Motor neuron (in vitro differentiated cells): ENCODE measurements around the gene ZNF44. TPM values are rescaled to one million over a fixed set of nuclear protein-coding genes. Genes with fewer than 3 reads are reported as not detected.
"Not testable (repeated sequence)": the region's sequence is repeated elsewhere in the genome, so short reads cannot be mapped to it uniquely, and the experiment has no call there.

ENCODE experiments used
- ATAC-seq, 8 experiments: fragments of 200-7000 bp; cut with Tn5 transposase; replicated peaks in 6 of 8; 2 replicates each; pipeline ENCODE4 v1.8.0; 2021; ENCODE audit warnings: mild to moderate bottlenecking in 8 of 8, moderate library complexity in 8 of 8
- H3K27ac ChIP-seq, 2 donors: fragments of 250-450 bp; sonication (Bioruptor Pico); 2 replicates each; pipeline ENCODE4 v1.9.0; 2021; ENCODE audit warnings: antibody characterized with exemption in 2 of 2, mild to moderate bottlenecking in 2 of 2, moderate library complexity in 1 of 2
- H3K4me1 ChIP-seq, 2 donors: fragments of 250-450 bp; sonication (Bioruptor Pico); replicated peaks in 1 of 2; 2 replicates each; pipeline ENCODE4 v1.6.1; 2021; ENCODE audit warnings: antibody characterized with exemption in 2 of 2, mild to moderate bottlenecking in 2 of 2, moderate library complexity in 1 of 2
- H3K4me3 ChIP-seq, 5 donors: fragments of 250-450 bp; sonication (Bioruptor Pico); 2 replicates each; pipeline ENCODE4 v1.9.0; 2021; ENCODE audit warnings: antibody characterized with exemption in 5 of 5, mild to moderate bottlenecking in 5 of 5, moderate library complexity in 4 of 5
- WGBS, 10 experiments: fragments of 450-650 bp; shearing (Covaris generic); methylation state at CpG; one replicate each; pipeline ENCODE4 v1.0.0; 2022; 5-methylcytosine and 5-hydroxymethylcytosine counted together
- in situ Hi-C, 9 experiments: fragments of 400-800 bp; cut with MboI; loops; one replicate each; pipeline ENCODE4 v1.15.0; 2021; ENCODE audit warnings: low sequenced_read_pairs in 9 of 9, low pct_unique_long_range_greater_than_20kb in 2 of 9; ENCODE audit not compliant: unreplicated experiment in 9 of 9
- total RNA-seq, 8 experiments: library from RNA; unstranded; fragments of 300-600 nt; gene quantifications; 2 replicates each; pipeline versions ENCODE4 v1.2.3 to v1.2.4, GENCODE V29; 2022

ZNF44 gene
- total RNA-seq, result 10 to 100 TPM in 6 of 8 experiments, 1 to 10 TPM in 2; 8.3 to 21.7 (median 16.2) TPM

DNA sequence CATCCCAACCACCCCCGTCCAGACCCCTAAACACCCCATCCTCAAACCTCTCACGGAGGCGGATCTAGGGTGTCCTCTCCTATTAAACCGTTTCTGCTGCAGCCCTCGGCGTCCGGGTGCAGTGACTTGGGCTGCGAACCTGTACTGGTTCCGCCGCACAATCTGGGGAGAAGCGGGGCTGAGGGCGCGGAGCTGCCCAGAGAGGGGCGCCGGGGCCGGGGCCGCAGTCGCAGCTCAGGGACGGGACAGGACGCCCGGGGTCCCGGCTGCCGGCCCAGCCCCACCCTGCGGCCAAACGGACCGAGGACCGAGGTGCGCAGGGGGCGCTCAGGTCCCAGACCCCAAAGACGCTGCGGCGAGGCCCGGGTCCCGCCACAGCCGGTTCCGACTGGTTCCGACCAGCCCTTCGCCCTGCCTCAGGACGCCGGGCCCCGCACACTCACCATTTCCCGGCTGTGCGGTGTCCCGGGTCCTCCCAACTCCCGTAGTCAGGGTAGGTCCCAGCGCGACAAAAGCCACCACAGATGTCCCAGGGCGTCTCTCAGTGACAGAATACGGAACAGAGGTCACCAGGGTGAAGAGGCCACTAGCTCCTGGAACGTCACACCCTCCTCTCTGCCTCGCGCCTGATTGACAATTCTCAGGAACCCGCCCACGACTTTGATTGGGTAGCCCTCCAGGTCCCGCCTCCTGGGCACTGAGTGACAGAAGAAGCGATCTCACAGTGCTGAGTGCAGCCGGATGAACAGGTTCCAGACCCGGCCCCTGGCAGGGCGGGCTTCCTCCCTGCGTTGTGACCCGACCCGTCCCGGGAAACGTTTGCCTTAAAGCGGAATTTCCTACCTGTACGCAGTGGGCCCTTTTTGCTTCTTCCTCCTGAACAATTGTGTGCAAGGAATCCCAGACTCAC is at the start of gene ZNF44:
Gene ZNF44 (minus strand): TSS at position 635 of the 910 bp plus-strand sequence. CDS start 189 bp downstream, at position 446.
- ATAC-seq, result peak; percentile 93 to 97 (median 96)
- in situ Hi-C loops, result no loop called here
- WGBS, 10 experiments, result 0 to 15% (median 0%) methylated on average over 1 to 18 of the region's 66 CpGs; no CpG with 5 or more reads in 3 of the 10 experiments
- Histone ChIP-seq H3K4me1 (peaks cover 0 to 13% of the 10 kb centered on the region in 2 donors), H3K27ac (peak within 1 kb of the TSS; percentile 73 to 93), H3K4me3 (peak within 1 kb of the TSS; percentile 61 to 91 (median 82))

DNA sequence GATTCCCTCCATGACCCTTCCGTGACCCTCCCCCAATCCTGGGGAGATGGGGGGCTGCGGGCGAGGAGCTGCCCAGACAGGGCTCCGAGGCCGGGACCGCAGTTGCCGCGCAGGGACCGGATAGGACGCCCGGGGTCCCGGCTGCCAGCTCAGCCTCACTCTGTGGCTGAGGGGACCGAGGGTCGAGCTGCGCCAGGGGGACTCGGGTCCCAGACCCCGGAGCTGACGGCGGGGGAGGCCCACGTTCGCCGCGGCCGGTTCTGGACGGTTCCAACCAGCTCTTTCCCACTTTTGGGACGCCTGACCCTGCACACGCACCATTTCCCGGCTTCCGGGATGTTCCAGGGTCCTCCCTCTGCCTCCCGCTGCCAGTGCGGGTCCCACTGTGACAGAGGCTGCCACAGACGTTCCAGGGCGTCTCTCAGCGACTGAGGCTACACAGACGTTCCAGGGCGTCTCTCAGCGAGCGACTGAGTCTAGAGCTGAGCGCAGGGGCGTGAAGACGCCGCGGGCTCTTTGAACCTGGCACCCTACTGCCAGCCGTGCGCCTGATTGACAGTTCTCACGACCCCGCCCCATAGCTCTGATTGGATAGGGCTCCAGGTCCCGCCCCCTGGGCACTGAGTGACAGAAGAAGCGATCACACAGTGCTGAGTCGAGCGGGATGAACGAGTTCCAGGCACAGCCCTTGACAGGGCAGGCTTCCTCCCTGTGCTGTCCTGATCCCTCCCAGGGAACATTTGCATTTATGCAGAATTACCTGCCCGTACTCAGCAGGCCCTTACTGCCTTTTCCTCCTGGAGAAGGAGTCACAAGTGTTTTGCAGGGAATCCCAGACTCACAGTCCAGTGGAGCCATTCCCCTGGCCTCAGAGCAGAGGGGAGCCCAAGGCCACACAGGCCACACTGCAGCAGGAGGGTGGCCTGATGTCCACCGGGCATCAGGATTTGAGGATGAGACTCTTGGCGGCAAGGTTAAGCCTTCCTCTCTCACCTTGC is 38.8 kb upstream of the ZNF44 start, which contains the start of gene ZNF563:
Gene ZNF563 (minus strand): TSS at position 472 of the 998 bp plus-strand sequence. CDS start 151 bp downstream, at position 321.
- WGBS, 10 experiments, result 0 to 15% (median 0%) methylated on average over 1 to 13 of the region's 55 CpGs; no CpG with 5 or more reads in 5 of the 10 experiments
- in situ Hi-C loops, result no loop called here
- H3K4me1 ChIP-seq, result peaks cover 11 to 14% of the 10 kb centered on the region in 2 donors
- H3K4me3 ChIP-seq, result peak within 1 kb of the TSS; percentile 52 to 80 (median 58)
- peak within 1 kb of the TSS; percentile 40 to 77 for H3K27ac ChIP-seq
- ATAC-seq, result peak; percentile 96 to 99 (median 98)

DNA sequence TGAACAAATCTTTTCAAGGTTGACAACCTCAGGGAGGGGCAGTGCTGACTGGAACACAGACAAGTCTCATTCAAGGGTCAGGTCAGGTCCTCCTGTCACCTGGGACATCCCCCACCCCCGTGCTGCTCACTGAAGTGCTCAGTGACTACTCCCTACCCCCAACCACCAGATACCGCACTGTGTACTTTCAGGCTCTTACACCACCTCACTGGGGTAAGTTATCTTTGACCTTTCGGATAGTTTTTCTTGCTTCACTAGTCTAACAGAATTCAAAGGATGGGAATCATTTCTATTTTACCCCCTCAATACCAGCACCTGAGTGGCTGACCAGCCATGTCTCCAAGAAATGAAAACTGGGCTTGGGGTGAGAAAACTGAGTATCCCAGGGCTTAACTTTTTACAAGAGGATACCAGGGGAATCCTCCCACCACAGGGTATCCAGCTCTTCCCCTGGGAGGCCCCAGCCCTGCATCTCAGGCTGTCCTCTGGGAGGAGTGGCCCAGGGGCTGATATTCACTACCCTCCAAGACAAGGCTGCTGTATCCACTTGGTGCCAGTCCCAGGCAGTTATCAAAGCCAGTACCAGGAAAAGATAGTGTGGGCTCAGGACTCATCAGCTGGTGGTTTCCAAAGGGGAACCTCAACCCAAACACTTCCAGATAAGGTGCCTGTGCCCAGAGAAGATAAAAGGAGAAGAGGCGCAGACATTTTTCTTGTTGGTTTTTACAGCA is 36.7 kb upstream of the ZNF44 start:
- in situ Hi-C loops, result no loop called here
- WGBS, 10 experiments, result 75 to 100% (median 86%) methylated on average over 1 to 3 of the region's 4 CpGs; no CpG with 5 or more reads in 5 of the 10 experiments
- Histone ChIP-seq H3K27ac (no peak overlapping the region), H3K4me1 (peaks cover 11 to 14% of the 10 kb centered on the region in 2 donors), H3K4me3 (no peak overlapping the region)
- no peak for ATAC-seq

DNA sequence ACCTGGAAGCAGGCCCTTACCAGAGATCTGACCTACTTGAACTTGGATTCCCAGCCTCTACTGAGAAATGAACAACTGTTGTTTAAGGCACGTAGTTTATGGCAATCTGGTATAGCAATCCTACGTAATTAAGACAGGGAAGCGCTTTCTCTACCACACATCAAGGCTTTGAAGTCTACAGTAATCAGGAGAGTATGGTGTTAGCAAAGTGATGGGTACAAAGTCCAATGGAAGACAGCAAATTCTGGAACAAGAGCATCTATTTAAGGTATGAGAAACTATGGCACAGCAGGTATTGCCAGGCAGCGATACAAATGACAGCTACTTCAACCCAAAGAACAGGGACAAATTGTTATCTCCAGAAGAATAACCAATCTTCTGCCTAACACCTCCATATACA is 35.7 kb upstream of the ZNF44 start:
- Histone ChIP-seq H3K4me3 (no peak overlapping the region), H3K27ac (no peak overlapping the region), H3K4me1 (peaks cover 11 to 14% of the 10 kb centered on the region in 2 donors)
- in situ Hi-C loops, result no loop called here
- no peak for ATAC-seq
- 61 to 100% (median 89%) methylated on average over 1 to 4 of the region's 4 CpGs; no CpG with 5 or more reads in 2 of the 10 experiments for WGBS, 10 experiments

DNA sequence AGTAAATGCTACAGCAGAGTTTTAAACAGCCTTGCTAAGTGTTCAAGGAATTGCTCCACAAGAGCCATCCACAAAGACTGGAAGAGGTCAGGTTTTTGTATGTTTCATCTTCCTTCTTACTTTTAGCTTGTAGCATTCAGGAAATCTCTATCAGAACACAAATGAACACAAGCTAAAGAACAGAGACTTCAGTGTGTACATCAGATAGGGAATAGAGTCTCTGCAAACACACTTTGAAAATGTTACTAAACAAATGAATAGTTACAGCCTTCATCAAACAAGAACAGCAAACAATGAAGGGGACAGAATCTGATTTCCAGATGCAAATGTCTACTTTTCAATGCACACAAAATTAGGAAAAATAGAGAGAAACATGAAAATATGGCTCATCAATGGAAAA is 31.0 kb upstream of the ZNF44 start:
- H3K27ac ChIP-seq, result no peak overlapping the region
- in situ Hi-C loops, result no loop called here
- no peak for ATAC-seq
- no peaks in the 10 kb centered on the region for H3K4me1 ChIP-seq
- H3K4me3 ChIP-seq, result no peak overlapping the region

DNA sequence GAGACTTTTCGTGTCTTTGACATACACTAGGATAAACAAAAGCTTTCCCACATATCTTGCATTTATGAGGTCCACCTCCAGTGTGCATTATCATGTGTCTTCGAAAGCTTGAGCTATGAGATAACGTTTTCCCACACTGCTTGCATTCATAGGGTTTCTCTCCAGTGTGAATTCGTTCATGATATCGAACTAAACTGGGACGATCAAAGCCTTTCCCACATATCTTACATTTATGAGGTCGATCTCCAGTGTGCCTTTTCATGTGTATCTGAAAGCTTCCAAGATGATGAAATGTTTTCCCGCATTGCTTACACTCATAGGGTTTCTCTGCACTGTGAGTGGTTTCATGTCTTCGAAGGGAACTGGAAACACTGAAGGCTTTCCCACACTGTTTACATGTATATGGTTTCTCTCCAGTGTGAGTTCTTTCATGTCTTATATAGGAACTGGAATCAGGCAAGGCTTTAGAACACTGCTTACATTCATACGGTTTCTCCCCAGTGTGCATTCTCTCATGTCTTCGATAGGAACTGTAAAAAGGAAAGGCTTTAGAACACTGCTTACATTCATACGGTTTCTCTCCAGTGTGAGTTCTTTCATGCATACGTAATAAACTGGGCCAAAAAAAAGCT is 24.2 kb upstream of the ZNF44 start:
- Histone ChIP-seq H3K27ac (no peak overlapping the region), H3K4me1 (no peaks in the 10 kb centered on the region), H3K4me3 (no peak overlapping the region)
- in situ Hi-C loops, result no loop called here
- no peak for ATAC-seq
- 54 to 97% (median 90%) methylated on average over 2 to 12 of the region's 13 CpGs for WGBS, 10 experiments

DNA sequence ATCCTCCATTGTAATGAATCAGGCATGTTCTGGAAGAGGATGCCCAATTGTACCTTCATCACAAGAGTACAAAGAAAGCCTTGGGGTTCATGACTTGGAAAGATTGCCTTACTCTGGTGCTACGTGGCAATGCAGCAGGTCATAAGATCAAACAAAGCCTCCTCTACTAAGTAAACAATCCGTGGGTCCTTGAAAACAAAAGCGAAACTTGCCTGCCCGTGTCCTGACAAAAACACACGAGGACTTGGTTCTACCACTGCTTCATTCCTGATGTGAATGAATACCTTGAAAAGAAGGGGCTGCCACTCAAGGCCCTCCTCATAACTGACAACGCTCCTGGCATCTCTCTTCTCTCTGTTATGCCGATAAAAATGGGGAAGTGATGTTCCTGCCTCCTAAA is 19.9 kb upstream of the ZNF44 start:
- Histone ChIP-seq H3K4me3 (no peak overlapping the region), H3K4me1 (no peaks in the 10 kb centered on the region), H3K27ac (no peak overlapping the region)
- ATAC-seq, result no peak
- WGBS, 10 experiments, result 40 to 92% (median 66%) methylated on average over 1 to 6 of the region's 7 CpGs; no CpG with 5 or more reads in 1 of the 10 experiments
- in situ Hi-C loops, result no loop called here

DNA sequence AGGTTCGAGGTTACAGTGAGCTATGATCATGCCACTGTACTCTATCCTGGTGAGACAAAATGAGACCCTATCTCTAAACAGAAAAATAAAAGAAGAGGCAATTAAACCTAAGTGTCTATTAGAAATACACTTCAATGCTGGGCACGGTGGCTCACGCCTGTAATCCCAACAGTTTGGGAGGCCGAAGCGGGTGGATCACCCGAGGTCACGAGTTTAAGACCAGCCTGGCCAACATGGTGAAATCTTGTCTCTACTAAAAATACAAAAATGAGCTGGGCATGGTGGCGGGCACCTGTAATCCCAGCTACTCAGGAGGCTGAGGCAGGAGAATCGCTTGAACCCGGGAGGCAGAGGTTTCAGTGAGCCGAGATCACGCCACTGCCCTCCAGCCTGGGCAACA is 14.2 kb upstream of the ZNF44 start:
- in situ Hi-C loops, ATAC-seq, H3K4me1 ChIP-seq, H3K27ac ChIP-seq, H3K4me3 ChIP-seq: not testable (repeated sequence)
- 83 to 100% (median 95%) methylated on average over 2 to 10 of the region's 12 CpGs; no CpG with 5 or more reads in 2 of the 10 experiments for WGBS, 10 experiments

DNA sequence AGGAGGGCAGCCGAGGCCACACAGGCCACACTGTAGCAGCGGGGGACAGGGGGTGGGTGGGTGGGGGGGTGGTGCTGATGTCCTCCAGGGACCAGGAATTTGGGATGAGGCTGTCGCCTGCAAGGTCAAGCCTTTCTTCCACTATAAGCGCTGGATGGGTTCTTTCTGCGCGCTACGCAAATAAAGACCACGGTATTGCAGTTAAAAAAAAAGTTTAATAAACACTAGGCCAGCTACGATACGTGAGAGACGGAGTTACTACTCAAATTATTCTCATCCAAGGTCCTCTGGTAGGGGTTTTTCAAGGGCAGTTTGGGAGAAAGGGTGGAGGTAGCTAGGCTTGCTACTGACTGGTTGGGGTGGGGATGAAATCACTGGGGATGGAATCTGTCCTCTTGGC is 508 bp upstream of the ZNF44 start:
- peak in 1 of 8 experiments; percentile 35 for ATAC-seq
- peak overlapping the region; percentile 61 to 91 (median 82) for H3K4me3 ChIP-seq
- in situ Hi-C loops, result no loop called here
- peaks cover 0 to 13% of the 10 kb centered on the region in 2 donors for H3K4me1 ChIP-seq
- WGBS, 10 experiments, result 20 to 40% methylated on average over 1 of the region's 11 CpGs; no CpG with 5 or more reads in 8 of the 10 experiments
- peak overlapping the region; percentile 57 to 93 for H3K27ac ChIP-seq

DNA sequence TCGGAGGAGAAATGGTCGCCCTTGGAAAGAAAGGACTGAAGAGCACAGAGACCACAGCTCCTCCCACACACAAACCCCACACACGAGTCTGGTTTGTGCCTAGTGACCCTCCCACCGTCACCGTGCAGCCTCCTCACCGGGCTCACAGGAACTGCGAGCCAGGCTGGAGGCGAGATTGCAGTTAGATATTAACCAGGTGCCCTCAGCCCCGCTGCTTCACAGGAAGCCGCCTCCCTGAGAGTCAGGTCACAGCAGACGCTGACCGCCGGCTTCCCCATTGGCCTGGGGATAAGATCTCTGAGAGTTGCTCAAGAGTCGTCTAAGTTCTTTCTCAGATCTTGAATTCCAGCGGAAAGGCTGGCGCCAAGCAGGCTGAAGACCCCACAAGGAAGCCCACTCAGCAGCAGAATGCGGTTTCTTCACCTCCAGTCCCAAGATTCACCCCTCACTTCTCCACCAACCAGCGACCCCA is 870 bp downstream of the ZNF44 start:
- Histone ChIP-seq H3K4me3 (peak overlapping the region; percentile 61 to 91 (median 82)), H3K4me1 (peaks cover 0 to 13% of the 10 kb centered on the region in 2 donors), H3K27ac (peak overlapping the region; percentile 73 to 93)
- WGBS, 10 experiments, result 0% methylated on average over 1 to 3 of the region's 18 CpGs; no CpG with 5 or more reads in 6 of the 10 experiments
- in situ Hi-C loops, result no loop called here
- peak in 6 of 8 experiments; percentile 10 to 39 (median 14) for ATAC-seq

DNA sequence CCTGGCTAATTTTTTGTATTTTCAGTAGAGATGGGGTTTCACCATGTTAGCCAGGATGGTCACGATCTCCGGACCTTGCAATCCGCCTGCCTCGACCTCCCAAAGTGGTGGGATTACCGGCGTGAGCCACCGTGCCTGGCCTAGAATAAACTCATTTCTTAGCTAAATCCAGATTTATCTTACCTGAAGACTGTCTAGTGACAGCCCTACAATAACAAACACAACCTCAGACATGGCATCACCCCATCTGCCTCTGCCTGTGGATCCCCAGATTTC is 5.0 kb downstream of the ZNF44 start:
- 80 to 100% (median 95%) methylated on average over 1 to 7 of the region's 7 CpGs; no CpG with 5 or more reads in 4 of the 10 experiments for WGBS, 10 experiments
- Histone ChIP-seq H3K4me3 (no peak overlapping the region), H3K27ac (no peak overlapping the region), H3K4me1 (peaks cover 0 to 10% of the 10 kb centered on the region in 2 donors)
- no peak for ATAC-seq
- in situ Hi-C loops, result no loop called here
